Erythroblast (primary cell): ENCODE data around the gene RPRD1B.

Source experiments
- GATA1 ChIP-seq: IDR thresholded peaks from 2 replicates; pipeline ENCODE4 v1.6.1; 2011; ENCODE audit warnings: low read depth, mild to moderate bottlenecking, control low read depth, low read length, moderate library complexity
- POLR2A ChIP-seq: IDR thresholded peaks from 2 replicates; pipeline ENCODE4 v1.6.1; 2011; ENCODE audit warnings: mild to moderate bottlenecking, low read length

GRCh38 chr20:37984018-37984785, 49.3 kb upstream of the RPRD1B start:
- no peak for TF ChIP-seq POLR2A
- no peak for TF ChIP-seq GATA1
